H1 (cell line): ENCODE measurements around the gene FERMT2. TPM values are rescaled to one million over a fixed set of nuclear protein-coding genes. Genes with fewer than 3 reads are reported as not detected.

ENCODE experiments used
- ASH2L ChIP-seq: fragments of 200-600, 300-600 bp; sonication (generic); IDR thresholded peaks from one replicate; pipeline ENCODE4 v1.7.1; 2017; ENCODE audit warnings: low read length
- CHD2 ChIP-seq: IDR thresholded peaks from 2 replicates; pipeline ENCODE4 v1.6.1; 2012; ENCODE audit warnings: low read length, improper control_type of control experiment
- KDM4A ChIP-seq: IDR thresholded peaks from one replicate; pipeline ENCODE4 v1.7.1; 2012; ENCODE audit warnings: low read depth, mild to moderate bottlenecking, moderate library complexity, low read length, inconsistent platforms; ENCODE audit not compliant: severe bottlenecking
- KDM5A ChIP-seq: fragments of 200-600 bp; IDR thresholded peaks from 2 replicates; pipeline ENCODE4 v1.7.1; 2012; ENCODE audit warnings: mild to moderate bottlenecking, low read length, inconsistent platforms, mixed read lengths
- RAD21 ChIP-seq, 2 experiments: IDR thresholded peaks in 1 of 2; conservative IDR thresholded peaks in 1 of 2; 2 replicates each; pipeline ENCODE4 v1.6.1; 2011; ENCODE audit warnings: low read depth in 2 of 2, low read length in 2 of 2, improper control_type of control experiment in 1 of 2, inconsistent platforms in 1 of 2, mild to moderate bottlenecking in 1 of 2, moderate library complexity in 1 of 2
- polyA plus RNA-seq, 7 experiments: library from polyadenylated mRNA; depleted of rRNA in 3 of 7; stranded (reverse) in 5 of 7; unstranded in 2 of 7; fragments of >200 nt in 5 of 7; fragments of 200-250 nt in 2 of 7; gene quantifications; 1 replicate in 5 of 7; 2 replicates in 1 of 7; 4 replicates in 1 of 7; pipeline versions ENCODE4 v1.2.1 to v1.2.3, GENCODE V29; 2011 to 2013; ENCODE audit warnings: missing spikeins in 2 of 7, mixed read lengths in 2 of 7
- total RNA-seq: library from RNA; stranded (reverse); fragmentation: NEBNext Ultra II Directional; extraction: Animal tissue kit (Norgen Biotek cat#: 25700); gene quantifications from 2 replicates; pipeline ENCODE4 v1.2.1, GENCODE V29; 2021

Gene FERMT2
- total and polyA plus RNA-seq, 2 of the 8 experiments (the other 6 are each of a cell fraction or from before 2014, with no cell fraction given) = 53.3 to 142 TPM

GRCh38 chr14:52878946-52879345 lies 71.9 kb downstream of the FERMT2 start (continued):
- TF ChIP-seq ASH2L (no peak), KDM5A (no peak), KDM4A (no peak), RAD21 (IDR thresholded peaks at IDR 0.05 in 1 of 2, conservative IDR thresholded peaks at IDR 0.05 in 1 of 2; ENCODE audit: low read depth in 2 of 2, low read length in 2 of 2) (no peak), CHD2 (no peak)
